Natural killer cell (primary cell): ENCODE data around the gene POLR2F. TPM values are rescaled to one million over a fixed set of nuclear protein-coding genes. Genes with fewer than 3 reads are reported as not detected.
A peak's percentile ranks its signal among the peaks of the same experiment; 100 is the strongest.

Source experiments
- ATAC-seq, 3 donors: fragments of 150-1000 bp in 2 of 3; fragments of 200-7000 bp in 1 of 3; cut with Tn5 transposase; 1 replicate in 1 of 3; 2 replicates in 2 of 3; pipeline ENCODE4 v1.10.0; 2021; ENCODE audit warnings: mild to moderate bottlenecking in 2 of 3, moderate library complexity in 2 of 3
- DNase-seq, 2 donors: peaks; one replicate each; pipeline versions ENCODE4 v3.0.0 to v3.0.0-alpha.2; 2013 to 2021; ENCODE audit warnings: mixed read lengths in 1 of 2
- H3K27ac ChIP-seq: one replicate; pipeline ENCODE4 v1.5.1; 2013; ENCODE audit warnings: mild to moderate bottlenecking, low read length
- H3K27me3 ChIP-seq: one replicate; pipeline ENCODE4 v1.6.1; 2013; ENCODE audit warnings: low read length; ENCODE audit not compliant: control insufficient read depth, insufficient read depth
- H3K36me3 ChIP-seq: one replicate; pipeline ENCODE4 v1.6.1; 2013; ENCODE audit warnings: low read length; ENCODE audit not compliant: control insufficient read depth, insufficient read depth
- H3K4me1 ChIP-seq: one replicate; pipeline ENCODE4 v1.6.1; 2013; ENCODE audit warnings: low read length; ENCODE audit not compliant: control insufficient read depth, insufficient read depth
- H3K4me3 ChIP-seq: one replicate; pipeline ENCODE4 v1.5.1; 2013; ENCODE audit warnings: low read length
- H3K9me3 ChIP-seq: one replicate; pipeline ENCODE4 v1.6.1; 2013; ENCODE audit warnings: low read length; ENCODE audit not compliant: control insufficient read depth, insufficient read depth
- H3K27ac Mint-ChIP-seq, 2 donors: one replicate each; pipeline ENCODE4 v1.8.0; 2022; ENCODE audit warnings: mild to moderate bottlenecking in 2 of 2, mixed read lengths in 2 of 2, moderate library complexity in 1 of 2
- H3K27me3 Mint-ChIP-seq, 2 donors: one replicate each; pipeline ENCODE4 v1.8.0; 2022; ENCODE audit warnings: low read depth in 2 of 2, mixed read lengths in 2 of 2
- H3K36me3 Mint-ChIP-seq: one replicate; pipeline ENCODE4 v1.8.0; 2022; ENCODE audit warnings: mixed read lengths
- H3K4me1 Mint-ChIP-seq, 2 donors: one replicate each; pipeline ENCODE4 v1.8.0; 2022; ENCODE audit warnings: mixed read lengths in 2 of 2
- H3K4me3 Mint-ChIP-seq: one replicate; pipeline ENCODE4 v1.8.0; 2022; ENCODE audit warnings: mild to moderate bottlenecking, moderate library complexity, mixed read lengths
- H3K9me3 Mint-ChIP-seq, 2 donors: one replicate each; pipeline ENCODE4 v1.8.0; 2022; ENCODE audit warnings: mixed read lengths in 2 of 2
- CTCF ChIP-seq: fragments of 200-600 bp; IDR thresholded peaks from one replicate; pipeline ENCODE4 v1.8.0; 2022; ENCODE audit warnings: antibody characterized with exemption
- WGBS: methylation state at CpG from one replicate; pipeline ENCODE4 v1.1.7; 2013; ENCODE audit warnings: missing lambda C conversion rate; ENCODE audit not compliant: insufficient coverage; 5-methylcytosine and 5-hydroxymethylcytosine counted together
- intact Hi-C: fragments of 100-400 bp; cut with micrococcal nuclease; formaldehyde crosslinking; loops from one replicate; pipeline ENCODE4 v1.14.2; 2022
- total RNA-seq, 4 donors: library from RNA; stranded (reverse); fragments of 120-200 nt in 1 of 4; gene quantifications; one replicate each; pipeline versions ENCODE4 v1.2.3 to v1.2.4, GENCODE V29; 2013 to 2022

Gene POLR2F
- 10 to 100 TPM; 38.7 to 40.6 (median 38.8) TPM for total RNA-seq
- 39.1 TPM for total RNA-seq (2013)

GRCh38 chr22:37953437-37954179, at the start of gene POLR2F, which contains the start of gene C22orf23:
TSS of gene POLR2F (plus strand) at chr22:37953699. CDS start at chr22:37953788, 89 bp downstream.
TSS of gene C22orf23 (minus strand) at chr22:37953601. CDS start at chr22:37953149, 452 bp downstream.
- peaks cover 25 to 43% of the 10 kb centered on the region in 2 donors for H3K4me1 Mint-ChIP-seq

GRCh38 chr22:37904572-37905533, 48.6 kb upstream of the POLR2F start:
- no peaks in the 10 kb centered on the region for H3K36me3 ChIP-seq
- H3K27ac ChIP-seq: no peak overlapping the region
- WGBS: 94% methylated on average over 8 of the region's 10 CpGs
- H3K4me3 Mint-ChIP-seq: peak overlapping the region; percentile 84
- intact Hi-C loops: no loop called here
- H3K9me3 Mint-ChIP-seq: no peaks in the 10 kb centered on the region
- no peaks in the 10 kb centered on the region for H3K9me3 ChIP-seq
- no peak for TF ChIP-seq CTCF
- peaks cover 13 to 30% of the 10 kb centered on the region in 2 donors for H3K4me1 Mint-ChIP-seq
- no peak overlapping the region for H3K4me3 ChIP-seq
- peaks cover 20% of the 10 kb centered on the region for H3K4me1 ChIP-seq
- no peaks in the 10 kb centered on the region for H3K36me3 Mint-ChIP-seq
- DNase-seq: no peak
- H3K27ac Mint-ChIP-seq: peak overlapping the region; percentile 38 to 82
- no peak for ATAC-seq
- H3K27me3 Mint-ChIP-seq: no peaks in the 10 kb centered on the region
- no peaks in the 10 kb centered on the region for H3K27me3 ChIP-seq

More at GRCh38 chr22:37953437-37954179, at the start of gene POLR2F, which contains the start of gene C22orf23:
- H3K27me3 ChIP-seq: peaks cover 6% of the 10 kb centered on the region
- H3K9me3 Mint-ChIP-seq: no peaks in the 10 kb centered on the region
- H3K36me3 Mint-ChIP-seq: peaks cover 3% of the 10 kb centered on the region
- H3K4me1 ChIP-seq: peaks cover 20% of the 10 kb centered on the region
- peak within 1 kb of the TSS; percentile 40 for H3K27ac ChIP-seq
- WGBS: under 1% methylated on average over 52 of the region's 52 CpGs
- intact Hi-C loops: loop anchor here (5.0 kb wide), 1 partner anchor 136 kb away; no protein-coding TSS in a partner anchor
- peak within 1 kb of the TSS; percentile 83 to 94 for H3K27ac Mint-ChIP-seq
- no peaks in the 10 kb centered on the region for H3K9me3 ChIP-seq
- peak; percentile 94 to 95 (median 95) for ATAC-seq
- peak; percentile 94 to 100 for DNase-seq
- peak within 1 kb of the TSS; percentile 93 for H3K4me3 Mint-ChIP-seq
- peaks cover 19% of the 10 kb centered on the region for H3K36me3 ChIP-seq
- TF ChIP-seq CTCF: no peak
- peak within 1 kb of the TSS; percentile 78 for H3K4me3 ChIP-seq
- peaks cover 7 to 10% of the 10 kb centered on the region in 2 donors for H3K27me3 Mint-ChIP-seq

- peak within 1 kb of the TSS; percentile 84 for H3K4me3 Mint-ChIP-seq
- H3K36me3 ChIP-seq: no peaks in the 10 kb centered on the region
- peak within 1 kb of the TSS; percentile 16 for H3K27ac ChIP-seq
- no peaks in the 10 kb centered on the region for H3K36me3 Mint-ChIP-seq
- no peaks in the 10 kb centered on the region for H3K9me3 ChIP-seq
- intact Hi-C loops: no loop called here
- TF ChIP-seq CTCF: no peak
- peak; percentile 84 to 89 (median 89) for ATAC-seq
- H3K27me3 Mint-ChIP-seq: no peaks in the 10 kb centered on the region
- H3K4me1 ChIP-seq: peaks cover 20% of the 10 kb centered on the region
- DNase-seq: peak; percentile 68 to 83
- H3K27me3 ChIP-seq: no peaks in the 10 kb centered on the region
- peaks cover 13 to 30% of the 10 kb centered on the region in 2 donors for H3K4me1 Mint-ChIP-seq
- H3K4me3 ChIP-seq: peak within 1 kb of the TSS; percentile 43
- 5% methylated on average over 90 of the region's 90 CpGs for WGBS
- no peaks in the 10 kb centered on the region for H3K9me3 Mint-ChIP-seq
- H3K27ac Mint-ChIP-seq: peak within 1 kb of the TSS; percentile 75 to 83
Measured at GRCh38 chr22:37905534-37906363, 47.8 kb upstream of the POLR2F start, which contains the start of gene MICALL1. TSS of gene MICALL1 (plus strand) at chr22:37906297. CDS start at chr22:37906423, 126 bp downstream.
